Aorta (tissue), 5 donors: Measurements from ENCODE around the gene CCDC93. TPM values are rescaled to one million over a fixed set of nuclear protein-coding genes. Genes with fewer than 3 reads are reported as not detected.
A peak's percentile ranks its signal among the peaks of the same experiment; 100 is the strongest.

Experiments
- ATAC-seq: fragments of 200-7000 bp; cut with Tn5 transposase; one replicate; pipeline ENCODE4 v1.9.1; 2022; ENCODE audit warnings: moderate library complexity; ENCODE audit not compliant: low FRiP score
- DNase-seq, 2 donors: peaks; one replicate each; pipeline ENCODE4 v3.0.0-alpha.2; 2020
- H3K27ac ChIP-seq, 2 donors: one replicate each; pipeline ENCODE4 v1.5.1; 2013; ENCODE audit warnings: low read length in 2 of 2, mild to moderate bottlenecking in 2 of 2, moderate library complexity in 2 of 2, control low read depth in 1 of 2, inconsistent platforms in 1 of 2, low read depth in 1 of 2
- H3K27me3 ChIP-seq, 2 donors: one replicate each; pipeline ENCODE4 v1.6.1; 2013; ENCODE audit warnings: control low read depth in 1 of 2, low read length in 1 of 2, mild to moderate bottlenecking in 1 of 2, moderate library complexity in 1 of 2; ENCODE audit not compliant: insufficient read depth in 2 of 2, control insufficient read depth in 1 of 2
- H3K36me3 ChIP-seq, 2 donors: one replicate each; pipeline ENCODE4 v1.6.1; 2013; ENCODE audit warnings: control low read depth in 1 of 2, low read length in 1 of 2, mild to moderate bottlenecking in 1 of 2; ENCODE audit not compliant: insufficient read depth in 2 of 2, control insufficient read depth in 1 of 2
- H3K4me1 ChIP-seq, 2 donors: one replicate each; pipeline ENCODE4 v1.6.1; 2013; ENCODE audit warnings: low read length in 2 of 2, control low read depth in 1 of 2, mild to moderate bottlenecking in 1 of 2, moderate library complexity in 1 of 2; ENCODE audit not compliant: insufficient read depth in 2 of 2, control insufficient read depth in 1 of 2
- H3K4me3 ChIP-seq, 2 donors: one replicate each; pipeline ENCODE4 v1.5.1; 2013; ENCODE audit warnings: low read length in 2 of 2, control low read depth in 1 of 2, mild to moderate bottlenecking in 1 of 2
- H3K9me3 ChIP-seq: one replicate; pipeline ENCODE4 v1.6.1; 2013; ENCODE audit warnings: mild to moderate bottlenecking, low read length; ENCODE audit not compliant: control insufficient read depth
- WGBS, 2 donors: extraction: QIAGEN DNeasy Blood & Tissue Kit; methylation state at CpG; one replicate each; pipeline ENCODE4 v1.1.7; 2013; 5-methylcytosine and 5-hydroxymethylcytosine counted together
- intact Hi-C, 2 donors: fragments of 100-400 bp; cut with DNase I; formaldehyde crosslinking; loops; one replicate each; pipeline versions ENCODE4 v1.14.2 to v1.15.0; 2022
- polyA plus RNA-seq, 2 donors: library from polyadenylated mRNA; stranded (reverse); fragments of 200-250 nt; gene quantifications; one replicate each; pipeline ENCODE4 v1.2.3, GENCODE V29; 2013
- total RNA-seq, 2 donors: library from RNA; stranded (reverse); fragmentation: NEBNext Ultra II Directional; extraction: Animal tissue kit (Norgen Biotek cat#: 25700); gene quantifications; one replicate each; pipeline ENCODE4 v1.2.1, GENCODE V29; 2021
- donor health status: healthy with polysubstance abuse.
- donor health status: Bipolar disorder and iron deficiency.
- donor health status: DM: no; HTN: no; CAD: no.
- donor health status: DM: no; HTN: no; CAD: no.
- donor health status: DM: yes; HTN: yes; CAD: no.

Gene CCDC93
- total and polyA plus RNA-seq, 4 donors = 5.8 to 42.8 (median 23.5) TPM

- ATAC-seq (no peak), DNase-seq (no peak)
- intact Hi-C loops = no loop called here
- Histone ChIP-seq H3K27me3 (no peaks in the 10 kb centered on the region), H3K4me3 (no peak overlapping the region), H3K4me1 (no peaks in the 10 kb centered on the region), H3K36me3 (peaks cover 8 to 17% of the 10 kb centered on the region in 2 donors), H3K27ac (no peak overlapping the region), H3K9me3 (no peaks in the 10 kb centered on the region)
- 97 to 98% methylated on average over 1 of the region's 1 CpG for whole genome bisulfite sequencing, 2 donors
These were observed 23.9 kb downstream of the CCDC93 start for GRCh38 chr2:117989854-117990438.

GRCh38 chr2:117987121-117987520 is 26.7 kb downstream of the CCDC93 start:
- no peak for ATAC-seq
- 90 to 98% methylated on average over 2 of the region's 2 CpGs for WGBS, 2 donors
- no peaks in the 10 kb centered on the region for H3K27me3 ChIP-seq
- H3K4me3 ChIP-seq = no peak overlapping the region
- no peaks in the 10 kb centered on the region for H3K9me3 ChIP-seq
- no peak for DNase-seq
- peaks cover 4 to 11% of the 10 kb centered on the region in 2 donors for H3K36me3 ChIP-seq
- H3K27ac ChIP-seq = no peak overlapping the region
- H3K4me1 ChIP-seq = no peaks in the 10 kb centered on the region
- intact Hi-C loops = no loop called here

- intact Hi-C loops = no loop called here
- H3K36me3 ChIP-seq = peaks cover 4 to 7% of the 10 kb centered on the region in 2 donors
- H3K27me3 ChIP-seq = no peaks in the 10 kb centered on the region
- H3K9me3 ChIP-seq = no peaks in the 10 kb centered on the region
- H3K4me1 ChIP-seq = no peaks in the 10 kb centered on the region
- H3K27ac ChIP-seq = no peak overlapping the region
- 80 to 81% methylated on average over 2 of the region's 2 CpGs for WGBS, 2 donors
- H3K4me3 ChIP-seq = no peak overlapping the region
- ATAC-seq = no peak
- DNase-seq = no peak
These were observed 28.8 kb downstream of the CCDC93 start for GRCh38 chr2:117985092-117985491.

- ATAC-seq (no peak), DNase-seq (no peak)
- Histone ChIP-seq H3K27me3 (no peaks in the 10 kb centered on the region), H3K36me3 (peaks cover 2 to 7% of the 10 kb centered on the region in 2 donors), H3K4me3 (no peak overlapping the region), H3K9me3 (no peaks in the 10 kb centered on the region), H3K27ac (no peak overlapping the region), H3K4me1 (no peaks in the 10 kb centered on the region)
- intact Hi-C loops = no loop called here
- 86 to 96% methylated on average over 2 of the region's 2 CpGs for WGBS, 2 donors
These were observed 29.7 kb downstream of the CCDC93 start for GRCh38 chr2:117984208-117984607.

- intact Hi-C loops = no loop called here
These were observed 30.8 kb downstream of the CCDC93 start for GRCh38 chr2:117983040-117983439.

GRCh38 chr2:117982376-117983033 is 31.4 kb downstream of the CCDC93 start:
- Histone ChIP-seq H3K4me1 (no peaks in the 10 kb centered on the region), H3K27ac (no peak overlapping the region), H3K36me3 (peaks cover 0 to 7% of the 10 kb centered on the region in 2 donors), H3K9me3 (no peaks in the 10 kb centered on the region), H3K4me3 (no peak overlapping the region), H3K27me3 (no peaks in the 10 kb centered on the region)
- no peak for DNase-seq
- no peak for ATAC-seq
- intact Hi-C loops = no loop called here
- 91 to 92% methylated on average over 5 of the region's 5 CpGs for WGBS, 2 donors

More at GRCh38 chr2:117983040-117983439, 30.8 kb downstream of the CCDC93 start:
- DNase-seq = no peak
- Histone ChIP-seq H3K36me3 (peaks cover 0 to 7% of the 10 kb centered on the region in 2 donors), H3K27ac (no peak overlapping the region), H3K4me1 (no peaks in the 10 kb centered on the region), H3K9me3 (no peaks in the 10 kb centered on the region), H3K4me3 (no peak overlapping the region), H3K27me3 (no peaks in the 10 kb centered on the region)
- no peak for ATAC-seq
- 90 to 95% methylated on average over 3 of the region's 3 CpGs for WGBS, 2 donors

- intact Hi-C loops = no loop called here
- DNase-seq (no peak), ATAC-seq (no peak)
- H3K4me1 ChIP-seq = no peaks in the 10 kb centered on the region
- WGBS, 2 donors = 93 to 100% methylated on average over 1 of the region's 1 CpG
- H3K9me3 ChIP-seq = no peaks in the 10 kb centered on the region
- H3K27ac ChIP-seq = no peak overlapping the region
- no peak overlapping the region for H3K4me3 ChIP-seq
- H3K36me3 ChIP-seq = peaks cover 0 to 7% of the 10 kb centered on the region in 2 donors
- no peaks in the 10 kb centered on the region for H3K27me3 ChIP-seq
These were observed 32.1 kb downstream of the CCDC93 start for GRCh38 chr2:117981810-117982209.

GRCh38 chr2:117980783-117981676 is 32.8 kb downstream of the CCDC93 start:
- Histone ChIP-seq H3K27ac (peak overlapping the region in 1 of 2 donors; percentile 10), H3K27me3 (no peaks in the 10 kb centered on the region), H3K9me3 (no peaks in the 10 kb centered on the region), H3K4me1 (no peaks in the 10 kb centered on the region), H3K4me3 (no peak overlapping the region), H3K36me3 (peaks cover 0 to 5% of the 10 kb centered on the region in 2 donors)
- no peak for DNase-seq
- peak; percentile 61 for ATAC-seq
- 96 to 99% methylated on average over 5 of the region's 5 CpGs for WGBS, 2 donors
- intact Hi-C loops = no loop called here
